HEK293T (cell line): ENCODE data around the gene ARF6.
A peak's percentile ranks its signal among the peaks of the same experiment; 100 is the strongest.
"Not testable (repeated sequence)": the region's sequence is repeated elsewhere in the genome, so short reads cannot be mapped to it uniquely, and the experiment has no call there.

Experiments used
- CTCF ChIA-PET: fragments of 350-600 bp; formaldehyde crosslinking; extraction: SDS; loops from one replicate; lab custom pipeline; 2021; ENCODE audit warnings: antibody characterized with exemption, inconsistent platforms; lab: Yijun Ruan, JAX
- POLR2A ChIA-PET: fragments of 350-600 bp; formaldehyde crosslinking; extraction: SDS; loops from one replicate; lab custom pipeline; 2020; ENCODE audit warnings: antibody characterized with exemption, inconsistent platforms; lab: Yijun Ruan, JAX
- DNase-seq: peaks from one replicate; pipeline ENCODE4 v3.0.0; 2012; ENCODE audit warnings: mixed read lengths; ENCODE audit errors: extremely low spot score
- ARNT ChIP-seq: fragments of 450-650 bp; IDR thresholded peaks from 2 replicates; pipeline ENCODE4 v1.6.1; 2017; ENCODE audit warnings: mild to moderate bottlenecking
- BHLHE40 ChIP-seq: fragments of 450-650 bp; IDR thresholded peaks from 2 replicates; pipeline ENCODE4 v1.6.1; 2016; ENCODE audit warnings: mild to moderate bottlenecking, moderate library complexity, borderline replicate concordance
- CTBP1 ChIP-seq: fragments of 450-650 bp; IDR thresholded peaks from 2 replicates; pipeline ENCODE4 v1.6.1; 2016; ENCODE audit warnings: borderline replicate concordance
- ELF4 ChIP-seq: fragments of 450-650 bp; IDR thresholded peaks from 2 replicates; pipeline ENCODE4 v1.6.1; 2017; ENCODE audit warnings: antibody characterized with exemption
- FOXA1 ChIP-seq: fragments of 450-650 bp; IDR thresholded peaks from 2 replicates; pipeline ENCODE4 v1.6.1; 2016; ENCODE audit warnings: mild to moderate bottlenecking
- FOXK2 ChIP-seq: fragments of 450-650 bp; IDR thresholded peaks from 2 replicates; pipeline ENCODE4 v1.6.1; 2016; ENCODE audit warnings: mild to moderate bottlenecking
- FOXM1 ChIP-seq: fragments of 450-650 bp; IDR thresholded peaks from 2 replicates; pipeline ENCODE4 v1.6.1; 2017; ENCODE audit warnings: mild to moderate bottlenecking, borderline replicate concordance
- HDGF ChIP-seq: fragments of 450-650 bp; IDR thresholded peaks from 2 replicates; pipeline ENCODE4 v1.6.1; 2017; ENCODE audit warnings: antibody characterized with exemption, borderline replicate concordance
- L3MBTL2 ChIP-seq: fragments of 450-650 bp; conservative IDR thresholded peaks from 2 replicates; pipeline ENCODE4 v1.6.1; 2016; ENCODE audit warnings: mild to moderate bottlenecking
- LEF1 ChIP-seq: fragments of 450-650 bp; IDR thresholded peaks from 2 replicates; pipeline ENCODE4 v1.6.1; 2017; ENCODE audit warnings: mild to moderate bottlenecking, borderline replicate concordance
- NFRKB ChIP-seq: fragments of 450-650 bp; IDR thresholded peaks from 2 replicates; pipeline ENCODE4 v1.6.1; 2016; ENCODE audit warnings: mild to moderate bottlenecking, moderate library complexity
- SP1 ChIP-seq: fragments of 450-650 bp; IDR thresholded peaks from 2 replicates; pipeline ENCODE4 v1.6.1; 2017
- SUZ12 ChIP-seq: fragments of 450-650 bp; IDR thresholded peaks from 2 replicates; pipeline ENCODE4 v1.6.1; 2016; ENCODE audit warnings: mild to moderate bottlenecking
- TARDBP ChIP-seq: fragments of 450-650 bp; IDR thresholded peaks from 2 replicates; pipeline ENCODE4 v1.6.1; 2016
- ZNF384 ChIP-seq: fragments of 450-650 bp; IDR thresholded peaks from 2 replicates; pipeline ENCODE4 v1.6.1; 2016
- TF ChIP-seq, protein P1 (sequence below): fragments of 450-650 bp; IDR thresholded peaks from 2 replicates; pipeline ENCODE4 v1.6.1; 2016

The ARF6 gene

DNA sequence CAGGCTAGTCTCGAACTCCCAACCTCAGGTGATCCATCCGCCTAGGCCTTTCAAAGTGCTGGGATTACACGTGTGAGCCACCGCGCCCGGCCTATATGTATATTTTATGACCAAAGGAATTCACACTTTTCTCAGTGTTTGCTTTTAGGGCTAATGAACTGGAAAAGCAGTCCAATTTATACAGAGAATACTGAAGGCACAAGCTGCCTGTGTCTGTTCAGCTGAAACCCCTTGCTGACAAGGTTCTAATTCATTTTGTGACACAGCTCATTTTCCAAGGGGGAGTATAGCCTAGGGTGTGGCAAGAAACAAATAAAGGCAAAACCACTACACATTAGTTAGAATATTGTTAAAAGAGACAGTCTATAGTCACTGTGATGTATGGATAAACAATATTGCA, 22.0 kb upstream of the ARF6 start:
- no peak for DNase-seq
- CTCF ChIA-PET = interaction anchor here (0.6 to 1.2 kb wide), 3 partner anchors 9 to 56 kb away, joined by 3 to 8 read pairs (median 7); no protein-coding TSS in a partner anchor
- POLR2A ChIA-PET = interaction anchor here (1.0 to 1.5 kb wide), 2 partner anchors 22 to 251 kb away, joined by 3 to 4 read pairs; partner anchors contain the start of genes ARF6, MGAT2 and RPL36AL
- no peak for TF ChIP-seq CTBP1
- TF ChIP-seq LEF1 = no peak
- TF ChIP-seq FOXM1 = no peak
- no peak for TF ChIP-seq ZNF384
- TF ChIP-seq L3MBTL2 = no peak
- no peak for TF ChIP-seq TARDBP
- no peak for TF ChIP-seq SP1
- no peak for TF ChIP-seq SUZ12
- no peak for TF ChIP-seq ARNT
- TF ChIP-seq, protein P1, sequence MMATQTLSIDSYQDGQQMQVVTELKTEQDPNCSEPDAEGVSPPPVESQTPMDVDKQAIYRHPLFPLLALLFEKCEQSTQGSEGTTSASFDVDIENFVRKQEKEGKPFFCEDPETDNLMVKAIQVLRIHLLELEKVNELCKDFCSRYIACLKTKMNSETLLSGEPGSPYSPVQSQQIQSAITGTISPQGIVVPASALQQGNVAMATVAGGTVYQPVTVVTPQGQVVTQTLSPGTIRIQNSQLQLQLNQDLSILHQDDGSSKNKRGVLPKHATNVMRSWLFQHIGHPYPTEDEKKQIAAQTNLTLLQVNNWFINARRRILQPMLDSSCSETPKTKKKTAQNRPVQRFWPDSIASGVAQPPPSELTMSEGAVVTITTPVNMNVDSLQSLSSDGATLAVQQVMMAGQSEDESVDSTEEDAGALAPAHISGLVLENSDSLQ = no peak
- TF ChIP-seq FOXK2 = no peak
- TF ChIP-seq FOXA1 = no peak
- no peak for TF ChIP-seq HDGF
- TF ChIP-seq ELF4 = no peak
- no peak for TF ChIP-seq BHLHE40
- TF ChIP-seq NFRKB = no peak

DNA sequence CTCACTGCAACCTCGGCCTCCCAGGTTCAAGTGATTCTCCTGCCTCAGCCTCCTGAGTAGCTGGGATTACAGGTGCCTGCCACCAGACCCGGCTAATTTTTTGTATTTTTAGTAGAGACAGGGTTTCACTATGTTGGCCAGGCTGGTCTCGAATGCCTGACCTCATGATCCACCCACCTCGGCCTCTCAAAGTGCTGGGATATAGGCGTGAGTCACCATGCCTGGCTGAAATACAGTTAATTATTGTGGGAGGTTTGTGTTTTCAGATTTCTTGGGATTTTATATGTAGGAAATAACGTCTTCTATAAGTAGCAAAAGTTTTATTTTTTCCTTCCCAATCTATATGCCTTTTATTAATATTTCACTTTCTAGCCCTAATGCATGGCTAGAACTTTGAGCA, 19.3 kb upstream of the ARF6 start:
- POLR2A ChIA-PET, CTCF ChIA-PET, DNase-seq: not testable (repeated sequence)

DNA sequence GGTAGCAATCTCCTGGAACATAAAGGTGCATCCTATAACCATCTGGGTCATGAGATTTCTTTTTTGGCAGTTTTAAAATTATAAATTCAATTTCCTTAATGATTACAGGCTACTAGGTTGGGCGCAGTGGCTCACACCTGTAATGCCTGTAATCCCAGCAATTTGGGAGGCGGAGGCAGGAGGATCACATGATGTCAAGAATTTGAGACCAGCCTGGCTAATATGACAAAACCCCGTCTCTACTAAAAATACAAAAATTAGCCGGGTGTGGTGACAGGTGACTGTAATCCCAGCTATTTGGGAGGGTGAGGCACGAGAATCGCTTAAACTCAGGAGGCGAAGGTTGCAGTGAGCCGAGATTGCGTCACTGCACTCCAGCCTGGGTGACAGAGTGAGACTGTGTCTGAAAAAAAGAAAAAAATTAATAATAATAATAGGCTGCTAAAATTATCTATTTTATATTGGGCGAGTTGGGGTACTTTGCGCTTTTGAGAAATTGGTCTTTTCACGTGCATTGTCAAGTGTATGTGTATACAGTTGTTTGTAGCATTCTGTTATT, 17.2 kb upstream of the ARF6 start:
- no peak for DNase-seq
- no peak for TF ChIP-seq BHLHE40
- no peak for TF ChIP-seq LEF1
- no peak for TF ChIP-seq NFRKB
- CTCF ChIA-PET = interaction anchor here (0.6 to 1.9 kb wide), 2 partner anchors 13 to 225 kb away, joined by 3 to 6 read pairs; no protein-coding TSS in a partner anchor
- POLR2A ChIA-PET = no interaction called here

- no peak for TF ChIP-seq ELF4
- no peak for TF ChIP-seq HDGF
- no peak for TF ChIP-seq L3MBTL2
- no peak for TF ChIP-seq ZNF384
- TF ChIP-seq LEF1 = no peak
- TF ChIP-seq SP1 = no peak
- no peak for TF ChIP-seq CTBP1
- TF ChIP-seq BHLHE40 = no peak
- no peak for TF ChIP-seq ARNT
- TF ChIP-seq NFRKB = no peak
- no peak for DNase-seq
- ChIA-PET POLR2A (no interaction called here), CTCF (interaction anchor here (0.6 to 1.9 kb wide), 2 partner anchors 14 to 224 kb away, joined by 3 to 6 read pairs; no protein-coding TSS in a partner anchor)
Measured at GRCh38 chr14:49876563-49877127, 16.2 kb upstream of the ARF6 start.

DNA sequence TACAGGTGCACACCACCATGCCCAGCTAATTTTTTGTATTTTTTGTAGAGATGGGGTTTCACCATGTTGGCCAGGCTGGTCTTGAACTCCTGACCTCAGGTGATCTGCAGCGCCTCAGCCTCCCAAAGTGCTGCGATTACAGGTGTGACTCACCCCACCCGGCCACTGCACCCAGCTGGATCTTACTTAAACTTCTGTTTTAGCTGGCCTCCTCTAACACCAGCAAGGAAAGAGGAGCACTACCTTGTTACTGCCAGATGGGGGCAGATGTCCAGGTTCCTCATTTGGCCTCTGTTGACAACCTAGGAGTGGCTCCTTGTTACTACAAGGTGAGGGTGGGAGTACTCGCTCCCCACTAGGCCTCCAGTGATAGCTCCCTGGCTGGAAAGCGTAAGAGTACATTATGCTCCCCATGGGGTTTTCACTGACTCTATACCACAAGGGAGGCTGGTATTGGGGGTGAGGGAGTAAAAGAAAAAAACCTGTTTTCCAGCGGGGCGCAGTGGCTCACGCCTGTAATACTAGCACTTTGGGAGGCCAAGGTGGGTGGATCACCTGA, 13.2 kb upstream of the ARF6 start:
- TF ChIP-seq TARDBP (no peak), FOXA1 (no peak), NFRKB (no peak), L3MBTL2 (no peak), FOXM1 (no peak), ELF4 (no peak), ARNT (no peak)
- DNase-seq = peak; percentile 74
- POLR2A ChIA-PET = interaction anchor here (0.6 to 1.8 kb wide), 12 partner anchors 12 to 246 kb away, joined by 3 to 25 read pairs (median 4); partner anchors contain the start of gene ARF6
- CTCF ChIA-PET = interaction anchor here (0.6 to 1.8 kb wide), 17 partner anchors 9 to 725 kb away, joined by 3 to 14 read pairs (median 4); partner anchors contain the start of genes DMAC2L, L2HGDH, NEMF and VCPKMT

- ChIA-PET CTCF (interaction anchor here (0.6 to 1.9 kb wide), 17 partner anchors 8 to 724 kb away, joined by 3 to 14 read pairs (median 4); partner anchors contain the start of genes DMAC2L, L2HGDH, NEMF and VCPKMT), POLR2A (interaction anchor here (0.9 to 2.2 kb wide), 14 partner anchors 12 to 246 kb away, joined by 3 to 25 read pairs (median 4); partner anchors contain the start of genes ARF6 and NEMF)
- TF ChIP-seq FOXA1 (no peak), NFRKB (no peak), FOXK2 (no peak), CTBP1 (peak; percentile 87), ZNF384 (peak; percentile 93), HDGF (no peak), ELF4 (no peak), ARNT (no peak), BHLHE40 (no peak; the same call in 1 of the 2 replicates), FOXM1 (no peak), L3MBTL2 (no peak), TARDBP (no peak), LEF1 (no peak), SP1 (no peak)
- TF ChIP-seq, protein P1 = peak; percentile 94
Measured at GRCh38 chr14:49880267-49881064, 12.4 kb upstream of the ARF6 start.

More at GRCh38 chr14:49880267-49881064, 12.4 kb upstream of the ARF6 start:
- DNase-seq = peak; percentile 37
